Trophoblast cell (in vitro differentiated cells and primary cell): ENCODE results near the gene RIPOR2.
A peak's percentile ranks its signal among the peaks of the same experiment; 100 is the strongest.

Experiments
- DNase-seq, 2 donors: peaks; one replicate each; pipeline ENCODE4 v3.0.0-alpha.2; 2016
- H2AFZ ChIP-seq: 2 replicates; pipeline ENCODE4 v1.6.1; 2013; ENCODE audit warnings: low read length, moderate library complexity, mild to moderate bottlenecking; ENCODE audit not compliant: insufficient read depth, poor library complexity
- H2AK5ac ChIP-seq: 2 replicates; pipeline ENCODE4 v1.6.1; 2013; ENCODE audit warnings: mild to moderate bottlenecking, low read length
- H2BK120ac ChIP-seq: 2 replicates; pipeline ENCODE4 v1.6.1; 2013; ENCODE audit warnings: low read length, mild to moderate bottlenecking, moderate library complexity; ENCODE audit not compliant: insufficient read depth, poor library complexity
- H2BK12ac ChIP-seq: 2 replicates; pipeline ENCODE4 v1.6.1; 2013; ENCODE audit warnings: mild to moderate bottlenecking, low read length, moderate library complexity
- H2BK5ac ChIP-seq: 2 replicates; pipeline ENCODE4 v1.6.1; 2013; ENCODE audit warnings: low read length, low read depth, moderate library complexity, mild to moderate bottlenecking; ENCODE audit not compliant: poor library complexity
- H3K14ac ChIP-seq: 2 replicates; pipeline ENCODE4 v1.6.1; 2013; ENCODE audit warnings: mild to moderate bottlenecking, low read length
- H3K18ac ChIP-seq: 2 replicates; pipeline ENCODE4 v1.6.1; 2013; ENCODE audit warnings: mild to moderate bottlenecking, low read length
- H3K23ac ChIP-seq: 2 replicates; pipeline ENCODE4 v1.6.1; 2013; ENCODE audit warnings: low read length
- H3K27ac ChIP-seq: 2 replicates; pipeline ENCODE4 v1.5.1; 2013; ENCODE audit warnings: low read depth, mild to moderate bottlenecking, inconsistent platforms, low read length, moderate library complexity
- H3K27me3 ChIP-seq: 2 replicates; pipeline ENCODE4 v1.6.1; 2013; ENCODE audit warnings: inconsistent platforms, mild to moderate bottlenecking, low read length, moderate library complexity; ENCODE audit not compliant: insufficient read depth
- H3K36me3 ChIP-seq, 2 experiments: 1 replicate in 1 of 2; 2 replicates in 1 of 2; pipeline ENCODE4 v1.6.1; 2013; ENCODE audit warnings: low read length in 2 of 2, mild to moderate bottlenecking in 2 of 2, moderate library complexity in 1 of 2; ENCODE audit not compliant: insufficient read depth in 2 of 2, control insufficient read depth in 1 of 2
- H3K4ac ChIP-seq: 2 replicates; pipeline ENCODE4 v1.6.1; 2013; ENCODE audit warnings: low read depth, mild to moderate bottlenecking, low read length, moderate library complexity
- H3K4me1 ChIP-seq, 2 experiments: 1 replicate in 1 of 2; 2 replicates in 1 of 2; pipeline ENCODE4 v1.6.1; 2013; ENCODE audit warnings: low read length in 2 of 2, mild to moderate bottlenecking in 2 of 2, moderate library complexity in 1 of 2; ENCODE audit not compliant: insufficient read depth in 2 of 2, control insufficient read depth in 1 of 2
- H3K4me2 ChIP-seq: 2 replicates; pipeline ENCODE4 v1.6.1; 2013; ENCODE audit warnings: inconsistent platforms, mild to moderate bottlenecking, low read length, moderate library complexity
- H3K4me3 ChIP-seq: 2 replicates; pipeline ENCODE4 v1.5.1; 2013; ENCODE audit warnings: mild to moderate bottlenecking, low read depth, low read length, inconsistent platforms
- H3K79me1 ChIP-seq: one replicate; pipeline ENCODE4 v1.6.1; 2013; ENCODE audit warnings: low read length
- H3K79me2 ChIP-seq: 2 replicates; pipeline ENCODE4 v1.6.1; 2013; ENCODE audit warnings: low read length, mild to moderate bottlenecking; ENCODE audit not compliant: control insufficient read depth, insufficient read depth, poor library complexity
- H3K9ac ChIP-seq: 2 replicates; pipeline ENCODE4 v1.6.1; 2013; ENCODE audit warnings: mild to moderate bottlenecking, low read length
- H3K9me3 ChIP-seq: 2 replicates; pipeline ENCODE4 v1.6.1; 2013; ENCODE audit warnings: low read depth, mild to moderate bottlenecking, control low read depth, inconsistent platforms, low read length; ENCODE audit not compliant: insufficient read depth
- H4K12ac ChIP-seq: 2 replicates; pipeline ENCODE4 v1.6.1; 2013; ENCODE audit warnings: low read depth, mild to moderate bottlenecking, low read length, moderate library complexity
- H4K8ac ChIP-seq: 2 replicates; pipeline ENCODE4 v1.6.1; 2013; ENCODE audit warnings: low read depth, mild to moderate bottlenecking, low read length, moderate library complexity
- H4K91ac ChIP-seq: one replicate; pipeline ENCODE4 v1.6.1; 2013; ENCODE audit warnings: low read depth, mild to moderate bottlenecking, low read length, moderate library complexity
- WGBS: extraction: QIAGEN DNeasy Blood & Tissue Kit; methylation state at CpG from one replicate; pipeline ENCODE4 v1.1.7; 2013; ENCODE audit warnings: missing lambda C conversion rate; ENCODE audit not compliant: insufficient read length, insufficient coverage; ENCODE audit errors: extremely low coverage; 5-methylcytosine and 5-hydroxymethylcytosine counted together

RIPOR2 gene

GRCh38 chr6:24931718-24932691, 3.8 kb downstream of the RIPOR2 start:
- no peak for DNase-seq
- Histone ChIP-seq H2AFZ (no peak overlapping the region), H2AK5ac (no peak overlapping the region), H3K4me2 (peak overlapping the region; percentile 3), H2BK12ac (peak overlapping the region; percentile 78), H3K9ac (no peak overlapping the region), H3K4me3 (no peak overlapping the region), H3K4ac (no peak overlapping the region), H3K27ac (peak overlapping the region; percentile 91), H3K18ac (no peak overlapping the region), H3K4me1 (peaks cover 6 to 14% of the 10 kb centered on the region in 2 experiments), H3K23ac (no peak overlapping the region), H3K14ac (peak overlapping the region; percentile 53), H3K9me3 (no peaks in the 10 kb centered on the region), H3K79me2 (peaks cover 2% of the 10 kb centered on the region), H3K79me1 (peaks cover 20% of the 10 kb centered on the region), H3K27me3 (no peaks in the 10 kb centered on the region), H3K36me3 (no peaks in the 10 kb centered on the region), H2BK5ac (peak overlapping the region; percentile 67), H4K8ac (peak overlapping the region; percentile 32), H4K12ac (no peak overlapping the region), H4K91ac (peak overlapping the region; percentile 72), H2BK120ac (peak overlapping the region; percentile 47)
- no CpG with 5 or more reads among the region's 7 CpGs for WGBS

- Histone ChIP-seq H2BK12ac (peak overlapping the region; percentile 43), H4K12ac (no peak overlapping the region), H3K9me3 (no peaks in the 10 kb centered on the region), H3K4ac (no peak overlapping the region), H2BK5ac (peak overlapping the region; percentile 67), H4K8ac (peak overlapping the region; percentile 29), H3K27me3 (no peaks in the 10 kb centered on the region), H2BK120ac (peak overlapping the region; percentile 47), H3K18ac (no peak overlapping the region), H3K79me2 (peaks cover 2% of the 10 kb centered on the region), H3K14ac (no peak overlapping the region), H3K4me1 (peaks cover 8 to 16% of the 10 kb centered on the region in 2 experiments), H3K23ac (no peak overlapping the region), H3K4me3 (no peak overlapping the region), H2AFZ (no peak overlapping the region), H2AK5ac (no peak overlapping the region), H3K27ac (peak overlapping the region; percentile 91), H4K91ac (peak overlapping the region; percentile 61), H3K79me1 (peaks cover 22% of the 10 kb centered on the region), H3K9ac (no peak overlapping the region), H3K4me2 (no peak overlapping the region), H3K36me3 (no peaks in the 10 kb centered on the region)
- DNase-seq = no peak
These were observed 4.5 kb downstream of the RIPOR2 start for GRCh38 chr6:24931296-24931695.

GRCh38 chr6:24930431-24930871, 5.3 kb downstream of the RIPOR2 start:
- Histone ChIP-seq H3K18ac (no peak overlapping the region), H2BK12ac (no peak overlapping the region), H3K4me1 (peaks cover 7 to 16% of the 10 kb centered on the region in 2 experiments), H3K4me3 (no peak overlapping the region), H3K27ac (peak overlapping the region; percentile 68), H3K14ac (no peak overlapping the region), H2AK5ac (no peak overlapping the region), H3K4ac (no peak overlapping the region), H2BK120ac (no peak overlapping the region), H3K36me3 (no peaks in the 10 kb centered on the region), H3K79me1 (peaks cover 23% of the 10 kb centered on the region), H3K9ac (no peak overlapping the region), H4K12ac (no peak overlapping the region), H2AFZ (no peak overlapping the region), H4K91ac (no peak overlapping the region), H3K27me3 (no peaks in the 10 kb centered on the region), H2BK5ac (no peak overlapping the region), H3K4me2 (no peak overlapping the region), H3K9me3 (no peaks in the 10 kb centered on the region), H3K23ac (no peak overlapping the region), H4K8ac (no peak overlapping the region), H3K79me2 (peaks cover 2% of the 10 kb centered on the region)
- DNase-seq = no peak
- no CpG with 5 or more reads among the region's 2 CpGs for WGBS

- H3K27me3 ChIP-seq = no peaks in the 10 kb centered on the region
- no peak overlapping the region for H3K9ac ChIP-seq
- whole genome bisulfite sequencing = no CpG with 5 or more reads among the region's 1 CpG
These were observed 6.5 kb downstream of the RIPOR2 start for GRCh38 chr6:24929242-24929641.

More at GRCh38 chr6:24929242-24929641, 6.5 kb downstream of the RIPOR2 start:
- Histone ChIP-seq H3K14ac (peak overlapping the region; percentile 70), H2AFZ (no peak overlapping the region), H3K9me3 (no peaks in the 10 kb centered on the region), H3K36me3 (no peaks in the 10 kb centered on the region), H3K4me2 (no peak overlapping the region), H3K4ac (no peak overlapping the region), H2BK120ac (peak overlapping the region; percentile 70), H2BK12ac (peak overlapping the region; percentile 78), H3K18ac (no peak overlapping the region), H2AK5ac (no peak overlapping the region), H4K12ac (no peak overlapping the region), H2BK5ac (peak overlapping the region; percentile 85), H3K79me1 (peaks cover 23% of the 10 kb centered on the region), H3K23ac (no peak overlapping the region), H3K4me1 (peaks cover 10 to 21% of the 10 kb centered on the region in 2 experiments), H3K27ac (no peak overlapping the region), H4K91ac (peak overlapping the region; percentile 87), H4K8ac (no peak overlapping the region), H3K4me3 (no peak overlapping the region), H3K79me2 (peaks cover 2% of the 10 kb centered on the region)
- DNase-seq = no peak
